Measurements from ENCODE around the gene PSME3.

DNA sequence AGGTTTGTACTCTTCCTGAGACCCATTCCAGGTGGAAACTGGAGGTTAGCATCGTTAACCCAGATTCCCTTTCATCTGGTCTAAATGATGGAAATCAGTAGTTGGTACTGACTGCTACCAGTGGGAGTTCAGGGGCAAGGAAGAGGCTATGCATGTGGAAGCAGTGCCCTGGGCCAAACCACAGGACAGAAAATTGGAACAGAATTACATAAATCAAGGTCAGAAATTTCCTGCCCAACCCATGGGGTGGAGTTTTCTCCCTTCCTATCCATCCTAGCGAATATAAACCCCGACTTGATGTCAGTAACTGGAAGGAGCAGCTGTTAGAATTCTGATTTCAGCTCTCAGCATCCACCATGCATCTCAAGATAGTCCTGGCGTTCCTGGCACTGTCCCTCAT, 11.1 kb downstream of the PSME3 start, which contains the start of gene AOC2:
- no peak for TF ChIP-seq EZH2 (IDR thresholded peaks at IDR 0.05; ENCODE audit: insufficient read depth, poor library complexity, severe bottlenecking)
- TF ChIP-seq EZH2phosphoT487 (IDR thresholded peaks at IDR 0.05; ENCODE audit: insufficient read depth, low read depth), result no peak

Data from GM23248 (cell line).